Fibroblast of gingiva (primary cell): Measurements from ENCODE around the gene PCP4L1.
"Not testable (repeated sequence)": the region's sequence is repeated elsewhere in the genome, so short reads cannot be mapped to it uniquely, and the experiment has no call there.

Experiments
- DNase-seq: peaks from one replicate; pipeline ENCODE4 v3.0.0-alpha.2; 2011; ENCODE audit warnings: low read depth

Gene PCP4L1

DNA sequence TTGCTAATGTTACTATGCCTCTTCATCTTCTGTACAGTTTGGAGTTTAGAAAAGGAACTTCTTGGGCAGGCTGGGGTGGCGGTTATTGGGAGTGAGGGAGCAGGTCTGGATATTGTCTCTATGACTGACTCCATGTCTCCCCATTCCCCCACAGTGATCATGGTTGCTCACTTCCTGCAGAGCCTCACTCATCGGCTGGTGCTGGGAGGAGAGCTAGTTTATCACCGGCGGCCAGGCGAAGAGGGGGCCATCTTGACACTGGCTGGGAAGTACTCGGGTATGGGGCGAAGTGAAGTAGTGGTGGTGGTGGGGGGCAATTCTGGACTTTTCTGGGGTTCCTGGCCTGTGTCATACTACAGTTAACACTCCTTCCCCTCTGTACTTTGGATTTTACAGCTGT lies 30.5 kb upstream of the PCP4L1 start:
- no peak for DNase-seq

- no peak for DNase-seq
Observed at GRCh38 chr1:161229896-161230295, 28.6 kb upstream of the PCP4L1 start.

- no peak for DNase-seq
Observed at GRCh38 chr1:161230762-161231161, 27.8 kb upstream of the PCP4L1 start.

DNA sequence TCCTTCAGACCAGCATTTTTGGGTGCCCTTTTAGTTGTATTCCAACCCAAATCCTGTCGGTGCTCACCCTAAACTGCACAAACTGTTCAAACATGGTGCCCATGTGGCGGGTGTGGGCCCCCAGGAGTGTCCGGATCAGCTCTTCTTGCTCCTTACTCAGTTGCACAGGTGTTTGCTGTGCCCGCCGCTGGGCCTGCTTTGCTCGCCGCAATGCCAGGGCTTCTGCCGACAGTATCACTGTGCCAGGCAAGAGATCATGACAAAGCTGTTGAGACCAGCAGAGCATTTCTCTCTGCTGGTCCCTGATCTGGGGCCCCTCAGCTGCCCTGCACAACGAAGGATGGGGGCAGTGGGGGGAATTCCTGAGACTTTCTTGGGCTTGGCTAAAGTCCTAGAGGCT lies 25.4 kb upstream of the PCP4L1 start:
- no peak for DNase-seq

GRCh38 chr1:161235957-161236775 lies 22.4 kb upstream of the PCP4L1 start:
- no peak for DNase-seq

DNA sequence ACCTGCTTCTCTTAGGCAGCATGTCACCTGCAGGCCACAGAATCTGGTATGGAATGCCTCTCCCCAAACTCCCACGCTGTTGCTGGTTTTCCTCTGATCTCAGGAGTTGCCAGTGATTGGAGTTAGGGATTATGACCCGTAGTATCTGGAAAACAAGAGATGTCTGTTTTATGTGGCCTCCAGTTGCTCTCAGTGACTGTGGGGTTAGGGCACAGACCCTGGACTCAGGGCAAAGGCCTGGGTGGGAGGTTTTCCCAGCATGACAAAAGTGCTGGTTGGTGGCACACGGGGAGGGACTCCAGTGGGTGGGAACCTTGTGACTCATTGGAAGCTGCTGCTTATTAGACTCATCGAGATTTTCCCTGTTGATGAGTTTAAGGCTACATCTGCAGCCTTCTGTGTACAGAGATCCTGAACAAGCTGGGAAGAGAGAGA lies 20.5 kb upstream of the PCP4L1 start, which contains the start of gene NR1I3:
Gene NR1I3, minus strand, starts transcription at position 165 of the 435 bp plus-strand sequence. CDS start 1,638 bp downstream, outside the sequence.
- DNase-seq, result no peak

GRCh38 chr1:161241682-161242081 lies 16.9 kb upstream of the PCP4L1 start:
- no peak for DNase-seq

- no peak for DNase-seq
Observed at GRCh38 chr1:161242313-161242712, 16.2 kb upstream of the PCP4L1 start.

DNA sequence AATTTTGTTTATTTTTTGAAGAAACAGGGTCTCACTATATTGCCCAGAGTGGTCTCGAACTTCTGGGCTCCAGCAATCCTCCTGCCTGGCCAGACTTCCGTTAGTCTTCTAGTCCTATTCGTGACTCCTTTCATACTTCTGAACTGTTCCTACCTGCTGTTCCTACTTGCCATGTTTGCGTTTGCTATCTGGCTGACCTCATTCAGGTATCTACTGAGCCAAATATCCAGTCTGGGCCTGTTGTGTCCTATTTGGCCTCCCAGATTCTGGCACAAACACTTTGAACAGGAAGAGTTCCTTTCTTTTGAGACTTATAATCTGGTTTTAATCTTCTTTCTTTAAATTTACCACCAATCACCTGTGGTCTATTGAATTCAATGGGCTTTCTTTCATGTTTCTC lies 13.7 kb upstream of the PCP4L1 start:
- no peak for DNase-seq

DNA sequence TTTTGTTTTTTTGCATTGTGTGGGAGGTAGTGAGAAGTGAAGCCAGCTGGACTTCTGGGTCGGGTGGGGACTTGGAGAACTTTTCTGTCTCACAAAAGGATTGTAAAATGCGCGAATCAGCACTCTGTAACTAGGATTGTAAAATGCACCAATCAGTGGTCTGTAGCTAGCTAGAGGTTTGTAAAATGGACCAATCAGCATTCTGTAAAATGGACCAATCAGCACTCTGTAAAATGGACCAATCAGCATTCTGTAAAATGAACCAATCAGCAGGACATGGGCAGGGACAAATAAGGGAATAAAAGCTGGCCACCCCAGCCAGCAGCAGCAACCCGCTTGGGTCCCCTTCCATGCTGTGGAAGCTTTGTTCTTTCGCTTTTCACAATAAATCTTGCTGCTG lies 8.4 kb upstream of the PCP4L1 start:
- not testable (repeated sequence) for DNase-seq

DNA sequence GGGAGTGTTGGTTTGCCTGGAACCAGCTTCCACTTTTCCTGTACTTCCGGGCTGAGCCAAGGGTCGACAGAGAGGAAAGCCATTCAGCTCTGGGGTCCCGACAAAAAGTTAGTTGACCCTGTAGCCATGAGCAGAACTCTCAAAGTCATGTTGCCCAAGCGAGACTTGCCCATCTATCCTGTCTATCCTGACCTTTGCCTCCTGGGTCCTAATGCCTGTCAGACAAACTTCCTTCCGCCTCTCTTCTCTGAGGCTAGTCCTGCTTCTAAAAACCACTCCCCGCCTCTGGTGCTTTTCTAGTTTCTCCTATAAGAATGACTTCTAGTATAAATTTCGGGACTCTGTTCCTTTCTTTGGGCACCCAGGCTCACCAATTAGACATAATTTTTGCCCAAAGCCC lies 7.7 kb upstream of the PCP4L1 start:
- DNase-seq, result no peak

GRCh38 chr1:161251579-161251978 lies 7.0 kb upstream of the PCP4L1 start:
- DNase-seq, result no peak

DNA sequence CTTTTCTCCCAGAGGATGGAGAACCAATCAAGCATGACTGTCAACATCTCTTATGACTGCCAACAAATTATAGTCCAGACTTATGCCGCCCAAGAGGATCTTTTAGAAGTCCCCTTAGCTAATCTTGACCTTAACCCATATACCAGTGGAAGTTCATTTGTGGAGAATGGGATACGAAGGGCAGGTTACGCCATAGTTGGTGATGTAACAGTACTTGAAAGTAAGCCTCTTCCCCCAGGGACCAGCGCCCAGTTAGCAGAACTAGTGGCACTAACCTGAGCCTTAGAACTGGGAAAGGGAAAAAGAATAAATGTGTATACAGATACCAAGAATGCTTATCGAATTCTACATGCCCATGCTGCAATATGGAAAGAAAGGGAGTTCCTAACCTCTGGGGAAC lies 3.2 kb upstream of the PCP4L1 start:
- not testable (repeated sequence) for DNase-seq

- not testable (repeated sequence) for DNase-seq
Observed at GRCh38 chr1:161255955-161256520, 2.5 kb upstream of the PCP4L1 start.

GRCh38 chr1:161257109-161257508 lies 1.4 kb upstream of the PCP4L1 start:
- DNase-seq, result not testable (repeated sequence)

- no peak for DNase-seq
Observed at GRCh38 chr1:161259345-161259702, 779 bp downstream of the PCP4L1 start.

DNA sequence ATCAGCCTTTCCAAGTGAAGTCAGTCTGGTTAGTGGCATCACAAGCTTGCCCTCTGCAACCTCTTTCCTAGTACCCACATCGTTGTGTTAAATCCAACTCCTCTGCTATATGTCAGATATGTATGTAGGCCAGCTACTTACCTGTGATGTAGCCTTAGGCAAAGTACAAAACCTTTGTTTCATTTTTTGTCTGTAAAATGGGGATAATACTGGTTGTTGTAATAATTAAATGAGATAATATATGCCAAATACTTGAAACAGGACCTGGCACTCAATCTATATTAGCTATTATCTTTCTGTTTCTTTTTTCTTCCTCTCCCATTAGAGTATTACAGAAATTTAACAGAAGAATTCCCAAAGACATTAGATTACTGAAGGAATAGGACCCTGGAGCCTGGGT lies 1.2 kb downstream of the PCP4L1 start:
- no peak for DNase-seq

DNA sequence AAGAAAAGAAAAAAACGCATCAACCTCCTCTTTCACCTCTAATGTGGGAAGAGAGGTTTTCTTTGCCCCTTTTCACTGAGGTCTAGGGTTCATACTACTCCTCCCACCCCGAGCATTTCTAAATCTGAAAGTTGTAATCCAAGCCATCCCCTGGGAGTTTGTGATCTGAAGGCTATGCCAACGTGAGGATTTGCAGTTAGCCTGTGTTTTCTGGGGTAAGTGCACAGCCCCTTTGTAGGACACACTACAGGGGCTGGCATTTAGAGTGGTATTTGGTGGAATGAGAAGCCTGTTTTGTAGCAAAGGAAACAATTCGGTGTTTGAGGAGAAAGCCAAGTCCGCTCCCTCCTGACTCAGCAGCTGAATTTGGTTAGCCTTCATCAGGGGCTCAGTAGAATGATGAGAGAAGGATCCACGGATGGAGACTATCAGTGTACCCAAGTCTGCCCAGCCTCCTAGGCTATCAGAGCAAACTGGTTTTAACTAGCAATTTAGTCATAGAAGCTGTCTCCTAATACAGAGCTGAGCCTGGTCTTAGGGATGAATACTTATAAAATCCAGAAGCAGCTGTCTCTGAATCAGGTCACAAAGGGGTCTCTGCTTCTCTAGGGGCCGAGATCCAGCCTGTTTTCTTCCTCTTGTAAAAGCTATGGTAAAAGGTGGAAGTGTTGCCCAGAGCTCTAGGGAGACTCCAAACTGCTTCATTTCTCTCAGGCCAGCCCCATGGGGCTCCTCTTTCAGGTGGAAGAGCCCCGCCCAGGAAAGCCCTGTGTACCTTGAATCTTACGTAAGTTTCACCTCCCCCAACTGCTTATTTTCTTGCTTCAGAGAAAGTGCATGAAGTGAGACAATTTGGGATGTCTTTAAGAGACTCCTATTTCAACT lies 2.1 kb downstream of the PCP4L1 start:
- DNase-seq, result peak; percentile 21

DNA sequence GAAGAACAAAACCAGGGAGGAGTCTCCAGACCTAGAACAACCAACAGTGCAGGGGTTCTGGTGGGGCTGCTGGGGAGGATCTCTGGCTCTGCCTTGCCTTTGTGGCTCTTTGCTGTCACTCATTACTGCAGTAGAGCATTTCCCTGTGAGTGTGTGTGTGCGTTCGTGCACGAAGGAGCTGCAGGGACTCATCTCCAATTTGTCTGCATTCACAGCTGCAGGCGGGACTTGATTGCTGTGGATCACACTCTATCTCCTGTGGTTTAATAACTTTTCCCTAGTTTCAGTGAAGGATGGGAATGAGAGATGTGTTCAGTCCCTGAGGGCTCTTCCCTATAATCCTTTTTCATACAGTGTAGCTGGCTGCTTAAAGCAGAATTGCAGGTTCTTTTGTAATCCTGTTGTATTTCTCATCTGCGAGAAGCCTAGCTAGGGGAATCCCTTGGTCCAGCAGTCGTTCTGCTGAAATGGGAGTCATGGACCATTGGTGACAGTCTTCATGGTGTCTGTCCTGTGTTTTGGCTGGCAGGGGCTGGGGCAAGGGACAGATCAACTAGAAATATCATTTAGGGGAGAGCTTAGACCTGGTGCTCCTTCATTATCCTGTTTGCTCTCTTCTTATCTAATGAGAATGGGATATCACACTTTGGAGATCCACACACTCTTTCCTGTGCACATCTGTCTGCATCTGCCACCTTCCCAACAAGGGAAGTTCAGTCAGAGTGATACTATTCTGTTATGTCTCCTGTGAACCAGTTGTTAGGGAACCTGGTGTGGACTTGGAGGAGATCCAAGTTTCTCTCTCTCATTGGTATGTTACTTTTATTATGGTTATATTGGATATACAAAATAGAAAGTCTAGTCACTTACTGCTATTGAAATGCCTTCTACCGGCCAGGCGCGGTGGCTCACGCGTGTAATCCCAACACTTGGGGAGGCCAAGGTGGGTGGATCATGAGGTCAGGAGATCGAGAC lies 3.0 kb downstream of the PCP4L1 start:
- DNase-seq, result no peak

DNA sequence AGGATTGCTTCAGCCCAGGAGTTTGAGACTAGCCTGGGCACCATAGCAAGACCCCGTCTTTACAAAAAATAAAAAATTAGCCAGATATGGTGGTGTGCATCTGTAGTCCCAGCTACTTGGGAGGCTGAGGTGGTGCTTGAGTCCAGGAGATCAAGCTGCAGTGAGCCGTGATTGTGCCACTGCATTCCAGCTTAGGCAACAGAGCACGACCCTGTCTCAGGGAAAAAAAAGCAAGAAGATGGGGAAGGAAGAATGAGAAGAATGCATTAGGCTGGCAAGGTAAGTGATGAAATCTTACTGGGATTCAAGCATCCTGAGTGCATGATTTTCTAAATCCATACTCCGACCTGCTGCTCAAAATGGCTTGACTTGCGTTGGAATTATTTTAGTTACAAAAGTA lies 6.8 kb downstream of the PCP4L1 start:
- no peak for DNase-seq

GRCh38 chr1:161266202-161266601 lies 7.7 kb downstream of the PCP4L1 start:
- no peak for DNase-seq

- DNase-seq, result no peak
Observed at GRCh38 chr1:161266836-161267235, 8.3 kb downstream of the PCP4L1 start.
